A549 (cell line): Measurements from ENCODE around the gene ITPKB. TPM values are rescaled to one million over a fixed set of nuclear protein-coding genes. Genes with fewer than 3 reads are reported as not detected.
"Not testable (repeated sequence)": the region's sequence is repeated elsewhere in the genome, so short reads cannot be mapped to it uniquely, and the experiment has no call there.

Source experiments
- ATAC-seq, 2 experiments: fragments of 200-7000 bp in 1 of 2; fragments of >200 bp in 1 of 2; cut with Nextera tagmentation in 1 of 2; cut with Tn5 transposase in 1 of 2; 3 replicates each; pipeline versions ENCODE4 v1.8.0 to v1.9.1; 2018 to 2020; ENCODE audit warnings: mild to moderate bottlenecking in 1 of 2, moderate library complexity in 1 of 2
- CTCF ChIA-PET: fragments of 300-600 bp; sonication (Branson Sonifier 250); formaldehyde crosslinking; extraction: SDS; loops from one replicate; lab custom pipeline; 2021; ENCODE audit warnings: antibody characterized with exemption, inconsistent platforms; lab: Yijun Ruan, JAX
- POLR2A ChIA-PET: fragments of 350-600 bp; formaldehyde crosslinking; extraction: SDS; loops from one replicate; lab custom pipeline; 2021; ENCODE audit warnings: antibody characterized with exemption, inconsistent platforms; lab: Yijun Ruan, JAX
- DNase-seq, 2 experiments: peaks; one replicate each; pipeline versions ENCODE4 v3.0.0 to v3.0.0-alpha.2; 2011 to 2016; ENCODE audit warnings: low read depth in 1 of 2, low spot score in 1 of 2
- FAIRE-seq: peaks from 2 replicates; lab custom pipeline; 2011; peaks lifted over from hg19 to GRCh38; lab: Jason Lieb, UNC
- H3K27ac ChIP-seq, 2 experiments: fragments of >200 bp; sonication (Bioruptor Twin); formaldehyde crosslinking; 3 replicates each; pipeline ENCODE4 v1.5.1; 2016 to 2017
- H3K4me1 ChIP-seq: fragments of >200 bp; sonication (Bioruptor Twin); formaldehyde crosslinking; 3 replicates; pipeline ENCODE4 v1.6.1; 2016
- H3K4me2 ChIP-seq: fragments of >200 bp; sonication (Bioruptor Twin); formaldehyde crosslinking; 3 replicates; pipeline ENCODE4 v1.6.1; 2016
- H3K4me3 ChIP-seq: fragments of >200 bp; sonication (Bioruptor Twin); formaldehyde crosslinking; 3 replicates; pipeline ENCODE4 v1.5.1; 2016
- H3K9me3 ChIP-seq: fragments of >200 bp; sonication (Bioruptor Twin); formaldehyde crosslinking; 3 replicates; pipeline ENCODE4 v1.6.1; 2016
- BCL3 ChIP-seq: fragments of >200 bp; sonication (Bioruptor Twin); formaldehyde crosslinking; IDR thresholded peaks from 3 replicates; pipeline ENCODE4 v1.6.1; 2016
- BHLHE40 ChIP-seq: IDR thresholded peaks from 2 replicates; pipeline ENCODE4 v1.6.1; 2012; ENCODE audit warnings: low read depth, low read length, inconsistent platforms
- CBX2 ChIP-seq: fragments of 200-600 bp; sonication (generic); IDR thresholded peaks from 2 replicates; pipeline ENCODE4 v1.6.1; 2016; ENCODE audit warnings: low read depth, mild to moderate bottlenecking, borderline replicate concordance
- CEBPB ChIP-seq, 2 experiments: fragments of >200 bp in 1 of 2; sonication (Bioruptor Twin) in 1 of 2; formaldehyde crosslinking in 1 of 2; IDR thresholded peaks; 2 replicates each; pipeline ENCODE4 v1.6.1; 2012 to 2016
- CHD2 ChIP-seq: fragments of 150-350 bp; IDR thresholded peaks from 2 replicates; pipeline ENCODE4 v1.6.1; 2014; ENCODE audit warnings: low read length; ENCODE audit not compliant: partially characterized antibody
- CHD4 ChIP-seq: fragments of 200-600 bp; sonication (generic); IDR thresholded peaks from 2 replicates; pipeline ENCODE4 v1.6.1; 2016; ENCODE audit warnings: antibody characterized with exemption, mild to moderate bottlenecking, borderline replicate concordance
- EP300 ChIP-seq, 2 experiments: fragments of >200 bp; sonication (Bioruptor Twin); formaldehyde crosslinking; IDR thresholded peaks; 2 replicates in 1 of 2; 3 replicates in 1 of 2; pipeline ENCODE4 v1.6.1; 2016 to 2017
- ESRRA ChIP-seq: fragments of 150-350 bp; IDR thresholded peaks from 2 replicates; pipeline ENCODE4 v1.6.1; 2014; ENCODE audit warnings: mild to moderate bottlenecking, low read length, borderline replicate concordance
- FOSB ChIP-seq: fragments of 250-450 bp; sonication (Bioruptor Pico); IDR thresholded peaks from 2 replicates; pipeline ENCODE4 v1.5.0; 2020; ENCODE audit warnings: mild to moderate bottlenecking, moderate library complexity
- FOSL2 ChIP-seq, 2 experiments: fragments of 450-650 bp in 1 of 2; fragments of >200 bp in 1 of 2; sonication (Bioruptor Twin) in 1 of 2; formaldehyde crosslinking; IDR thresholded peaks; 2 replicates each; pipeline versions ENCODE4 v1.5.0 to v1.6.1; 2016 to 2020; ENCODE audit warnings: mild to moderate bottlenecking in 1 of 2, moderate library complexity in 1 of 2
- HDAC2 ChIP-seq: fragments of 200-600 bp; sonication (generic); IDR thresholded peaks from 2 replicates; pipeline ENCODE4 v1.6.1; 2016
- HES2 ChIP-seq: fragments of >200 bp; sonication (Bioruptor Twin); formaldehyde crosslinking; IDR thresholded peaks from 2 replicates; pipeline ENCODE4 v1.6.1; 2016
- HOXA7 ChIP-seq: fragments of 250-450 bp; sonication (Bioruptor Pico); IDR thresholded peaks from 2 replicates; pipeline ENCODE4 v1.5.0; 2020; ENCODE audit warnings: mild to moderate bottlenecking, moderate library complexity
- HOXB5 ChIP-seq: fragments of 250-450 bp; sonication (Bioruptor Pico); IDR thresholded peaks from 2 replicates; pipeline ENCODE4 v1.5.0; 2020; ENCODE audit warnings: mild to moderate bottlenecking, moderate library complexity
- JUN ChIP-seq, 2 experiments: fragments of >200 bp; sonication (Bioruptor Twin); formaldehyde crosslinking; IDR thresholded peaks; 2 replicates in 1 of 2; 3 replicates in 1 of 2; pipeline ENCODE4 v1.6.1; 2016 to 2017
- MAFK ChIP-seq: fragments of 450-650 bp; IDR thresholded peaks from 2 replicates; pipeline ENCODE4 v1.6.1; 2014; ENCODE audit not compliant: partially characterized antibody
- NR3C1 ChIP-seq: fragments of >200 bp; sonication (Bioruptor Twin); formaldehyde crosslinking; IDR thresholded peaks from 3 replicates; pipeline ENCODE4 v1.6.1; 2017
- RARB ChIP-seq: fragments of 250-450 bp; sonication (Bioruptor Pico); IDR thresholded peaks from 2 replicates; pipeline ENCODE4 v1.8.0; 2021; ENCODE audit warnings: mild to moderate bottlenecking, moderate library complexity
- RNF2 ChIP-seq: fragments of 200-600 bp; sonication (generic); IDR thresholded peaks from 2 replicates; pipeline ENCODE4 v1.6.1; 2016; ENCODE audit warnings: low read depth, mild to moderate bottlenecking, antibody characterized with exemption, moderate library complexity, borderline replicate concordance
- ZNF302 ChIP-seq: fragments of 250-450 bp; sonication (Bioruptor Pico); IDR thresholded peaks from 2 replicates; pipeline ENCODE4 v1.9.0; 2021; ENCODE audit warnings: inconsistent platforms, mild to moderate bottlenecking, moderate library complexity
- ZSCAN20 ChIP-seq: fragments of 250-450 bp; sonication (Bioruptor Pico); IDR thresholded peaks from 2 replicates; pipeline ENCODE4 v1.8.0; 2022; ENCODE audit warnings: mild to moderate bottlenecking, moderate library complexity
- WGBS: methylation state at CpG from one replicate; pipeline ENCODE4 v1.1.6; 2017; ENCODE audit errors: missing lambda C conversion rate; 5-methylcytosine and 5-hydroxymethylcytosine counted together
- polyA plus RNA-seq, 4 experiments: library from polyadenylated mRNA; depleted of rRNA in 3 of 4; stranded (reverse); fragments of >200 nt; fragmentation: RNase III in 1 of 4; extraction: RNeasy Plus Mini Kit Qiagen cat#74134 plus additional on column Dnase treatment in 1 of 4; gene quantifications; 2 replicates in 3 of 4; 3 replicates in 1 of 4; pipeline ENCODE4 v1.2.3, GENCODE V29; 2011 to 2017
- TF ChIP-seq, protein P1 (sequence below): fragments of >200 bp; sonication (Bioruptor Twin); formaldehyde crosslinking; IDR thresholded peaks from 3 replicates; pipeline ENCODE4 v1.5.1; 2016
- TF ChIP-seq, protein P2 (sequence below): IDR thresholded peaks from 2 replicates; pipeline ENCODE4 v1.6.1; 2012; ENCODE audit warnings: low read depth, borderline replicate concordance

The ITPKB gene
- polyA plus RNA-seq, 2 of the 4 experiments (the other 2 are of a cell fraction) = 1.7 to 2.8 TPM

GRCh38 chr1:226772446-226773139 is 33.5 kb upstream of the ITPKB start:
- no peak for DNase-seq

GRCh38 chr1:226767170-226767569 is 28.1 kb upstream of the ITPKB start:
- ATAC-seq, POLR2A ChIA-PET, FAIRE-seq, H3K4me2 ChIP-seq, H3K9me3 ChIP-seq, DNase-seq, CTCF ChIA-PET, H3K27ac ChIP-seq, H3K4me3 ChIP-seq: not testable (repeated sequence)
- 81% methylated on average over 3 of the region's 3 CpGs for WGBS
- peaks cover 21% of the 10 kb centered on the region for H3K4me1 ChIP-seq

More at GRCh38 chr1:226772446-226773139, 33.5 kb upstream of the ITPKB start:
- ATAC-seq (no peak), FAIRE-seq (no peak)
- Histone ChIP-seq H3K4me1 (no peaks in the 10 kb centered on the region), H3K4me3 (no peak overlapping the region), H3K9me3 (no peaks in the 10 kb centered on the region), H3K27ac (no peak overlapping the region), H3K4me2 (no peak overlapping the region)
- 66% methylated on average over 7 of the region's 7 CpGs for WGBS
- POLR2A ChIA-PET = no interaction called here
- CTCF ChIA-PET = no interaction called here
- TF ChIP-seq MAFK (no peak), BHLHE40 (no peak), RNF2 (no peak), CHD2 (no peak), ZSCAN20 (CRISPR knock-in tag) (no peak), HOXA7 (no peak), BCL3 (no peak), CBX2 (no peak), RARB (CRISPR knock-in tag) (no peak)

- no peak for FAIRE-seq
- no peak for DNase-seq
- Histone ChIP-seq H3K4me1 (peaks cover 23% of the 10 kb centered on the region), H3K9me3 (no peaks in the 10 kb centered on the region), H3K4me3 (no peak overlapping the region), H3K4me2 (no peak overlapping the region), H3K27ac (no peak overlapping the region)
- TF ChIP-seq FOSL2 (IDR thresholded peaks at IDR 0.05) = no peak
- no peak for TF ChIP-seq FOSL2 (CRISPR knock-in tag; IDR thresholded peaks at IDR 0.05)
- TF ChIP-seq RNF2 = no peak
- TF ChIP-seq ZNF302 (CRISPR knock-in tag) = no peak
- no peak for TF ChIP-seq FOSB
- TF ChIP-seq HES2 = no peak
- TF ChIP-seq CEBPB (IDR thresholded peaks at IDR 0.05) = no peak
- TF ChIP-seq NR3C1 = no peak
- TF ChIP-seq CHD4 = no peak
- TF ChIP-seq CBX2 = no peak
- TF ChIP-seq BHLHE40 = no peak
- TF ChIP-seq HOXB5 (CRISPR knock-in tag) = no peak
- TF ChIP-seq, protein P1, sequence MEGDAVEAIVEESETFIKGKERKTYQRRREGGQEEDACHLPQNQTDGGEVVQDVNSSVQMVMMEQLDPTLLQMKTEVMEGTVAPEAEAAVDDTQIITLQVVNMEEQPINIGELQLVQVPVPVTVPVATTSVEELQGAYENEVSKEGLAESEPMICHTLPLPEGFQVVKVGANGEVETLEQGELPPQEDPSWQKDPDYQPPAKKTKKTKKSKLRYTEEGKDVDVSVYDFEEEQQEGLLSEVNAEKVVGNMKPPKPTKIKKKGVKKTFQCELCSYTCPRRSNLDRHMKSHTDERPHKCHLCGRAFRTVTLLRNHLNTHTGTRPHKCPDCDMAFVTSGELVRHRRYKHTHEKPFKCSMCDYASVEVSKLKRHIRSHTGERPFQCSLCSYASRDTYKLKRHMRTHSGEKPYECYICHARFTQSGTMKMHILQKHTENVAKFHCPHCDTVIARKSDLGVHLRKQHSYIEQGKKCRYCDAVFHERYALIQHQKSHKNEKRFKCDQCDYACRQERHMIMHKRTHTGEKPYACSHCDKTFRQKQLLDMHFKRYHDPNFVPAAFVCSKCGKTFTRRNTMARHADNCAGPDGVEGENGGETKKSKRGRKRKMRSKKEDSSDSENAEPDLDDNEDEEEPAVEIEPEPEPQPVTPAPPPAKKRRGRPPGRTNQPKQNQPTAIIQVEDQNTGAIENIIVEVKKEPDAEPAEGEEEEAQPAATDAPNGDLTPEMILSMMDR = no peak
- no peak for TF ChIP-seq HDAC2
- TF ChIP-seq EP300 (IDR thresholded peaks at IDR 0.05) = no peak
- TF ChIP-seq ZSCAN20 (CRISPR knock-in tag) = no peak
- TF ChIP-seq JUN (IDR thresholded peaks at IDR 0.05) = no peak
- TF ChIP-seq MAFK = no peak
- TF ChIP-seq, protein P2, sequence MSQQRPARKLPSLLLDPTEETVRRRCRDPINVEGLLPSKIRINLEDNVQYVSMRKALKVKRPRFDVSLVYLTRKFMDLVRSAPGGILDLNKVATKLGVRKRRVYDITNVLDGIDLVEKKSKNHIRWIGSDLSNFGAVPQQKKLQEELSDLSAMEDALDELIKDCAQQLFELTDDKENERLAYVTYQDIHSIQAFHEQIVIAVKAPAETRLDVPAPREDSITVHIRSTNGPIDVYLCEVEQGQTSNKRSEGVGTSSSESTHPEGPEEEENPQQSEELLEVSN = no peak
- TF ChIP-seq ESRRA = no peak
- no peak for TF ChIP-seq HOXA7
- WGBS = 63% methylated on average over 3 of the region's 3 CpGs
- POLR2A ChIA-PET = no interaction called here
- CTCF ChIA-PET = no interaction called here
- no peak for ATAC-seq
Measured at GRCh38 chr1:226766565-226766964, 27.5 kb upstream of the ITPKB start.
